Measurements from ENCODE around the gene CCL20.
A peak's percentile ranks its signal among the peaks of the same experiment; 100 is the strongest.
"Not testable (repeated sequence)": the region's sequence is repeated elsewhere in the genome, so short reads cannot be mapped to it uniquely, and the experiment has no call there.

Gene CCL20

GRCh38 chr2:227813562-227814353, at the start of gene CCL20:
Gene CCL20, plus strand, starts transcription at chr2:227813842. Its CDS starts 70 bp downstream, at chr2:227813912.
- no peak for DNase-seq

DNA sequence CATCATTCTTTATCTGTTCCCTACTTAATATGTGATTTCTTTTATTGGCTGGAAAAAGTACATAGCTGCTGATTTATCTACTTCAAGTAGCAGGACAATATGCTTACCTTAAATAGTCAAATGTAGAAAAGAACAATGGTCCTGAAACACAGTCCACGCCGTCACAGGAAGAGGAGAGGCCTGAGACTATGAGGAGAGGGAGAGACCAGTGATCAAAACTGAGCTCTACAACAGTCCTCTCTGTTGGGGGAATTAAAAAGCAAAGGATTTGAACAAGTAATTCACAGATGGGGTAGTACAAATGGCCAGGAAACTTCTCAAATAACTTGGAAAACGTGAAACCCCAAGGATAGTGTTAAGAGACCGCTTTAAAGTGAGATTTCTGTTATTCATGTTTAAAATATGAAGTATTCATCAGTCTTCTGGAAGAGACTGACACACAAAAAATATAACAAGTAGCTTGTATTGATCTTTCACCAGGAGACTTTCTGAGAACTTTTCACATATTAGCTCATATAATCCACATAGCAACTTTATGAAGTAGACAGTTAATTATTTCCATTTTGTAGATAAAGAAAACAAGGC, 47.8 kb upstream of the CCL20 start:
- DNase-seq: no peak

GRCh38 chr2:227766373-227766883, 47.2 kb upstream of the CCL20 start:
- DNase-seq: peak; percentile 63

- DNase-seq: no peak
These were observed 45.8 kb upstream of the CCL20 start for GRCh38 chr2:227767830-227768229.

DNA sequence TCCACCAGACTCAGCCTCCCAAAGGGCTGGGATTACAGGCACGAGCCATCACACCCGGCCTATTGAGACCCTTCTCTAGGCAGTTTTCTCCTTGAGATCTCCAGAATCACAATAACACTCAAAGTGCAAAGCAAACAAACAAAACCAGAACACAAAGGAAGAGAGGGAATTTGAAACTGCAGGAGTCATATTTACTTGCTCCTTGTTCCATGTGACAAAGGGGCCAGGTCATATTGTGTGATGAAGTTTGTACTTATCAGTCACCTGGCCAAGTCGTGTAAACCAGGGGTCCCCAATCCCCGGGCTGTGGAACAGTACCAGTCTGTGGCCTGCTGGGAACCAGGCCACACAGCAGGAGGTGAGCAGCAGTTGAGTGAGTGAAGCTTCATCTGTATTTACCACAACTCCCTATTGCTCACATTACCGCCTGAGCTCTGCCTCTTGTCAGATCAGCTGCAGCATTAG, 41.4 kb upstream of the CCL20 start:
- DNase-seq: peak; percentile 22

- DNase-seq: no peak
These were observed 40.7 kb upstream of the CCL20 start for GRCh38 chr2:227772932-227773331.

- peak; percentile 2 for DNase-seq
These were observed 39.5 kb upstream of the CCL20 start for GRCh38 chr2:227774011-227774624.

DNA sequence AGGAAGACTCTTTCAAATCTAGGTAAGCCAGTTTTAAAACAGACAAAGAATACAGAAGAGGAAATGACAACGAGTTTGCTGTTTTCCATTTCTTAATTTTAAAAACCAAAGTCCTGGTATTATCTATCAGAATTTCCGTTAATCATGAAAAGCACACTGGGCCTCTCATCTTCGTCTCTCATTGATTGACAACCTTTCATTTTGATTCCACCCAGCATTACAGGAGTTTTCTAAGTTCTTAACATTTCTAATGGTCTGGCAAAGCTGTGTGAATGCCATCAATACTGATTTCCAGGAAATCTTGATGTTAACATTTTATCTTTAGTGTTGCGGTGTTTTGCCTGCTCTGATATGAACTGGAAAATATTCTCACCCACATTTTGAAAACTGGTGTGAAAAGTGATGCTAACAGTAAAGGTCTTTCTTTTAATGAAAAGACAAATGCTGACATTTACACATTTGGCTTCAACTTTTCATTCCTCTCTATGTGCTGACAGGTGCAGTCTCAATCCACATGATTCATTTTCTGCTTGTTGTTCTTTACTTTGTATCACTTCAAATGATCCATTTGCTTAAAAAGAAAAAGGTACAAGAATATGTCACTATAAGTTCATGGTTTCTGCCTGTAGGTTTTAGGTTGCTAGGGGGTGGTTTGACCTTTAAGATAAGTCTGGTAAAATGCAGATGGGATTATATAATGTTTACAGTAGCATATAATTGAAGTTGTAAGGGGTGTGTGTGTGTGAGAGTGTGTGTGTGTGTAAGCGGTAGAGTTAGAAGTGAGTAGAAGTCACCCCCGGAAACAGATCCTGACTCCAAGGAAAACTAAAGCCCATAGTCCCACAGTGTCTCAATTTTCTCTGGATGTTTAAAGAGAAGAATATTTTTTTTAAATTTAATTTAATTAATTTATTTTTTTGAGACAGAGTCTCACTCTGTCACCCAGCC, 38.5 kb upstream of the CCL20 start:
- DNase-seq: no peak

GRCh38 chr2:227780981-227781615, 32.5 kb upstream of the CCL20 start:
- no peak for DNase-seq

DNA sequence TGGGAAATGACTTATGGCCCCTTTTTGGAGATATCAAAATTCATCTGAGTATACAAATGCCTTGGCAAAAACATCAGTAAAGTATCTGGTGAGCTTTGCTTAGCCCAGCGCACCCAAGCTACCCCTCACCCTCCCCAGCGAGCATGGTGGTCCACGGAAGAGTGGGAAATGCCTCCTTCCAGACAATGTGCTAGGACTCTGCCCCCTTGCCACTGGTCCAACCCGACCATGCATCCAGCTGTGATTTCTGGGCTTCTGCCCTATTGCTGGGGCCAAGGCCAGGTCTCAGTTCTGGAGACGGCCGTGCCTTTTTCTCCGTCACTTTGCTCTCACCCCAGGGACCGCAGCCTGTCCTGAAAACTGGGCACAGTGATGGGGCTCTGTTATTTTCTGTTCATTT, 31.8 kb upstream of the CCL20 start:
- DNase-seq: no peak

DNA sequence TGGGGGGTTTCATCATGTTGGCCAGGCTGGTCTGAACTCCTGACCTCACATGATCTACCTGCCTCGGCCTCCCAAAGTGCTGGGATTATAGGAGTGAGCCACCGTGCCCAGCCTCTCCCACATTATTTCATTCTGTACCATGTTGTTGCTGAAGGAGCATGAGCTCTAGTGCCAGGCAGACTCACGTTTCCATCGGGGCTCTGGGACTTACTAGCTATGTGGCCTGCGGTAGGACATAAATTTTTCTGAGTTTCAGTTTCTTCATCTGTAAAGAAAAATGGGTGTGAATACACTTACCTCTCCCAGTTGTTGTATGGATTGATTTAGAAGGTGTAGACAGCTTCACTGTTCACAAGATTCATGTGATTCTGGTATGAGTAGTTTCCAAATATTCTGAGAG, 30.8 kb upstream of the CCL20 start:
- DNase-seq: no peak

DNA sequence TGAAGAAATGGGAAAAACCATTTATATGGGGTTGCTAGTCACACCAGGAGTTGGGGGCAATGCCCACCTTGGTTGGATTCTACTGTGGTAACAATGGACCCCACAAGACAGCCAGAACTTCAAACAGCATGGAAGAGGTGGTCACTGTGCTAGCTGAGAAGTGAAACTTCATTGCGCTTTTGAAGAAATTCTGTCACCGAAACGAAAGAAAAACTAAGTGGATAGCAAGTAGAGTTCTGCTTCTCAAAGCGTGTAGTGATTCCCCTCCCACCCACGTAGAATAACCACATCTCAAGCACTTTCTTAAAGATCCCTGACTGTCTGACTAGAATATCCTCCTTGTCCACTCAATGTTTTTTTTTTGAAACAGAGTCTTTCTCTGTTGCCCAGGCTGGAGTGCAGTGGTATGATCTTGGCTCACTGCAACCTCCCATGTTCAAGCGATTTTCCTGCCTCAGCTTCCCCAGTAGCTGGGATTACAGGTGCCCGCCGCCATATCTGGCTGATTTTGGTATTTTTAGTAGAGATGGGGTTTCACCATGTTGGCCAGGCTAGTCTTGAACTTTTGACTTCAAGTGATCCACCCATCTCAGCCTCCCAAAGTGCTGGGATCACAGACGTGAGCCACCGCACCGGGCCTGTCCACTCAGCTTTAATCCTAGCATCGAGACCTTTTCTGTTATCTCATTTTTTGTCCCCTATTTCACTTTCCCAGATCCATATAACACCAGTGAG, 30.1 kb upstream of the CCL20 start:
- no peak for DNase-seq

- no peak for DNase-seq
These were observed 28.3 kb upstream of the CCL20 start for GRCh38 chr2:227785293-227785692.

DNA sequence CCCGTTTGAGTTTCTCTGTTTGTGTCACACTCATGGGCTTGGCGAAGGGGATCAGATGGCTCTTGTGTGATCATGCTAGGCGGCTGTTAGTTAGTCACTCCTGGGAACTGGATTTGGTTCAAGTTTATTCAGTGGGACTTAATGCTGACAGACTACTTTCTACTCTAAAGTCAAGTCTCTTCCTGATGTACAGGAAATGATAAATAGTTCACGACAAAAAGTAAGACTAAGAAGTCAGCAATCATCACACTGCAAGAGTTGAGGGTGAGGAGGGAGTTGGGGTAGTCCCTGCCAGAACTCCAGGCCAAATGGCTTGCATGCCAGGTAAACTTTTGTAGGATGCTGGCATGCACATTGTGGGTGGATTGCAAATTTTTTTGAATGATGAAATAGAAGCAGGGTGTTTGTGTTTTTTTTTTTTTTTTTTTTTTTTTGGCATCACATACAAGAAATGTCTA, 25.1 kb upstream of the CCL20 start:
- no peak for DNase-seq

DNA sequence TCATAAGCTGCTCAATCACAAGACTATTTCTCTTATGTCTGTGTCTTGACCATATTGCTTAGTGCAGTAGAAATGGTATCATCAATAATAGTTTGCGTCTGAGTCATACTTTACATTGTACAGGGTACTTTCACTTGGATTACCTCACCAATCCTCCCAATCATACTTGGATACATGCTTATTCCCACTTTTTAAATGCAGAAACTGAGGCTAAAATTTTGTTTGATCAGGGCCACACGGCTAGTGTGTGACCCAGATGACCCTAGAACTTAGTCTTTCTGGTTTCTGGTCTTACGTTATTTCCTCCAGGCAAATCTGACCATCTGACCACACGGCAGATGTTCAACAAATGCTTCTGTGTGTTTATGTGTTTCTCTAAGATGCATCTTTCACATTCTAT, 23.8 kb upstream of the CCL20 start:
- no peak for DNase-seq

- DNase-seq: no peak
These were observed 20.4 kb upstream of the CCL20 start for GRCh38 chr2:227793148-227793712.

GRCh38 chr2:227796045-227796711, 17.5 kb upstream of the CCL20 start:
- peak; percentile 1 for DNase-seq

- not testable (repeated sequence) for DNase-seq
These were observed 16.9 kb upstream of the CCL20 start for GRCh38 chr2:227796768-227797167.

- DNase-seq: no peak
These were observed 14.4 kb upstream of the CCL20 start for GRCh38 chr2:227799202-227799601.

GRCh38 chr2:227802882-227803281, 10.8 kb upstream of the CCL20 start:
- DNase-seq: no peak
